ENCODE results near the gene SKI.

DNA sequence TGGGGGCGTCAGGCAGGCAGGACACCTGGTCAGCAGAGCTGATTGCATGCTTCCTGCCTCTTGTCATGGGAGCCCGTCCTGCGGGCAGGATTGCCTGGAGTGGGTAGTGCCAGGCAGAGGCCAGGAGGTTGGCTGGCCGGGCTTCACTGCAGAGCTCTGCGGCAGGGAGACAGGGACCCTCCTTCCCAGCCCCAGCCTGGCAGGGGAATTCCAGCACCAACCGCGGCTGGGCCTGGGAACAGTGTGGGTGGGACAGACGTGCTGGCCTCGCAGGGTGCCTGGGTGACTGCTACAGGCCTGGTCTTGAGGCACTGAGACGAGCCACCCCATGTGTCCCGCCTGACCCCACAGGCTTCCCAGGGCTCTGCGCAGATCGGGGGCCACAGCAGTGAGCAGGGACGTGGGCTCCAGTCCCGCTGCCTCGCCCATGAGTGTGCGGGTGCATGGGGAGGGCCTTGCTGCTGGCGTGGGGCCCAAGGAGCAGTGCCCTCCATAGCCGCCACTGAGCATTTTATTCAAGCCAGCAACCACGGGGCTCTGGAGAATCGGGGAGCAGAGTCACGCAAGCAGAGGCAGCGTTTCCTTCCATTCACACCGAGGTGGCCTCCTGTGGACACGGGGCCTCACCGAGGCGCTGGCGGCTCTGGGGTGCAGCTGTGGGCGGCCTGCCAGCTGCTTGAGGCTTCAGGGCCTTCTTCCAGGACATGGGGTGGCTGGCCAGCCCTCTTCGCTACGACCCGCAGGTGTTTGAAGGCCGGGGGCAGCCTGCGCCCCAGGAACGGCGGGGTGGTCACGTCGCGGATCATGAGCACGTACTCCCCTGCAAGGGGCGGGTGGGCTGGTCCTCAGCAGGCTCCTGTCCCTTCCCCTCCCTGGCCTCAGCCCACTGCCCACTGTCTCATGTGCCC lies 92.9 kb downstream of the SKI start:
- no peak for TF ChIP-seq EZH2 (IDR thresholded peaks at IDR 0.05; ENCODE audit: borderline replicate concordance, low read depth, low read length, severe bottlenecking)
- TF ChIP-seq, protein P1, sequence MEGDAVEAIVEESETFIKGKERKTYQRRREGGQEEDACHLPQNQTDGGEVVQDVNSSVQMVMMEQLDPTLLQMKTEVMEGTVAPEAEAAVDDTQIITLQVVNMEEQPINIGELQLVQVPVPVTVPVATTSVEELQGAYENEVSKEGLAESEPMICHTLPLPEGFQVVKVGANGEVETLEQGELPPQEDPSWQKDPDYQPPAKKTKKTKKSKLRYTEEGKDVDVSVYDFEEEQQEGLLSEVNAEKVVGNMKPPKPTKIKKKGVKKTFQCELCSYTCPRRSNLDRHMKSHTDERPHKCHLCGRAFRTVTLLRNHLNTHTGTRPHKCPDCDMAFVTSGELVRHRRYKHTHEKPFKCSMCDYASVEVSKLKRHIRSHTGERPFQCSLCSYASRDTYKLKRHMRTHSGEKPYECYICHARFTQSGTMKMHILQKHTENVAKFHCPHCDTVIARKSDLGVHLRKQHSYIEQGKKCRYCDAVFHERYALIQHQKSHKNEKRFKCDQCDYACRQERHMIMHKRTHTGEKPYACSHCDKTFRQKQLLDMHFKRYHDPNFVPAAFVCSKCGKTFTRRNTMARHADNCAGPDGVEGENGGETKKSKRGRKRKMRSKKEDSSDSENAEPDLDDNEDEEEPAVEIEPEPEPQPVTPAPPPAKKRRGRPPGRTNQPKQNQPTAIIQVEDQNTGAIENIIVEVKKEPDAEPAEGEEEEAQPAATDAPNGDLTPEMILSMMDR (IDR thresholded peaks at IDR 0.05; ENCODE audit: borderline replicate concordance, extremely low read depth, low read length, poor library complexity, severe bottlenecking) = no peak
